ENCODE measurements around the gene DEUP1. TPM values are rescaled to one million over a fixed set of nuclear protein-coding genes. Genes with fewer than 3 reads are reported as not detected.

Gene DEUP1
- total RNA-seq, 4 donors from 2014 or later, result not detected

GRCh38 chr11:93444617-93445073 is 114.1 kb downstream of the DEUP1 start:
- TF ChIP-seq CTCF (IDR thresholded peaks at IDR 0.05; ENCODE audit: low read depth), result no peak

GRCh38 chr11:93458286-93458685 is 127.7 kb downstream of the DEUP1 start:
- no peak for TF ChIP-seq CTCF (IDR thresholded peaks at IDR 0.05; ENCODE audit: low read depth)

- no peak for TF ChIP-seq CTCF (IDR thresholded peaks at IDR 0.05; ENCODE audit: low read depth)
Measured at GRCh38 chr11:93464927-93465540, 134.5 kb downstream of the DEUP1 start.

- no peak for TF ChIP-seq CTCF (IDR thresholded peaks at IDR 0.05; ENCODE audit: low read depth)
Measured at GRCh38 chr11:93467054-93467453, 136.5 kb downstream of the DEUP1 start.

GRCh38 chr11:93468290-93468689 is 137.7 kb downstream of the DEUP1 start:
- TF ChIP-seq CTCF (IDR thresholded peaks at IDR 0.05; ENCODE audit: low read depth), result no peak

- TF ChIP-seq CTCF (IDR thresholded peaks at IDR 0.05; ENCODE audit: low read depth), result no peak
Measured at GRCh38 chr11:93474123-93474522, 143.6 kb downstream of the DEUP1 start.

- no peak for TF ChIP-seq CTCF (IDR thresholded peaks at IDR 0.05; ENCODE audit: low read depth)
Measured at GRCh38 chr11:93476796-93477195, 146.3 kb downstream of the DEUP1 start.

Measured in subcutaneous adipose tissue (tissue), 4 donors.